ENCODE measurements around the gene SLC2A2.

The SLC2A2 gene

DNA sequence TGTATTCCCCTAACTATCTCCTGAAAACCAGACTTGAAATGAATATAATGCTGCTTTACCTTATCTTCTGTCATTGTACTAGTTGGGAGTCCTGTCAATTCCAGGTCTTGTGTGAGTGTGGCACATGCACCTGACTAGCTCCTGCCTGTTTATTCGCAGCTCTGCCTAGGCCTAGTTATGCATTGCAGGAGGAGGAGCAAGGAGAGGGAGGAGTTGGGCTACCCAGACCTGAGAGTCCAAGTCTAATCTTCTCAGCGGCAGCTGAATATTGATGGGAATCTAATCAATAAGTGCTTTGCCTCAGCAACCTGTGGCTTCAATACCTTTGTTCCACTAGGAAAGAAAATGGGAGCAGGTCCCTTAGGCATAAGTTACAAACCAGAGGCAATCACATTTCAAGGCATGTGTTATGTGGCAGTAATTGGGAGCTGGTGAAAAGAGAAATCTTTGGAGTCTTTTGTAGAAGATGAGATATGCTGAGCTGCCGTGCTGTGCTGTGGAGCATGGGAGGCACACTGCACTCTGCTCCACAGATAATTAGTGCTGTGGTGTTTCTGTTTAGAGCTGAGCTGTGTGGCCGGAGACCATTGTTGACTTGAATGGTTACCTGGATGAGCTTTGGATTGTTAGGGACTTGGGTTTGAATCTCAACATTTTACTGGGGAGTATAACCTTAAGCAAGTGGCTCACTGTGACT, at the start of gene SLC2A2:
TSS of gene SLC2A2 (minus strand) at position 124 of the 697 bp plus-strand sequence. CDS start at position 74, 50 bp downstream.
- DNase-seq, result no peak

DNA sequence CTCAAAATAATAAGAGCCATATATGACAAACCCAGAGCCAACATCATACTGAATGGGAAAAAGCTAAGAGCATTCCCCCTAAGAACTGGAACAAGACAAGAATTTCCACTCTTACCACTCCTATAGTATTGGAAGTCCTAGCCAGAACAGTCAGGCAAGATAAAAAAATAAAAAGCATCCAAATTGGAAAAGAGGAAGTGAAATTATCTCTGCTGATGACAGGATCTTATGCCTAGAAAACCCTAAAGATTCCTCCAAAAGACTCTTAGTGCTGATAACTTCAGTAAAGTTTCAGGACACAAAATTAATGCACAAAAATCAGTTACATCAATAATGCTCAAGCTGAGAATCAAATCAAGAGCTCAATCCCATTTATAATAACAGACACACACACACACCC, 45.9 kb upstream of the SLC2A2 start:
- DNase-seq, result no peak

DNA sequence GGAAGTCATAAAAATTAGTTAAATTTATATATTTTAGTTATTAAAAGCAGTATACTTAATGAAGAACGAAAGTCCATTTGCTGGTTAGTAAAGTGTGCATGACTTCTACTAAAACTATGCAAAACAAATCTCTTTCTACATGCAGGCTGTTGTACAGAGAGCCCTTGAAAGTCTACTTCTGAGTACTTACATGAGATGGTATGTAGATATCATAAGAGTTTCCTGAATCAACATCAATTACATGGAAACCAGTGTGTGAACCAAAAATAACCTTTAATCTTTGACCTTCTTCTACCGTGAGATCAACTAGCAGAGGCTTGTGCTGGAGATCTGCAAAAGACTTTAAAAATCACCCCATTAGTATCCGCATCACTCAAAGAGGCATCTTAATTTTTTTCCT, 42.1 kb upstream of the SLC2A2 start:
- DNase-seq, result no peak

DNA sequence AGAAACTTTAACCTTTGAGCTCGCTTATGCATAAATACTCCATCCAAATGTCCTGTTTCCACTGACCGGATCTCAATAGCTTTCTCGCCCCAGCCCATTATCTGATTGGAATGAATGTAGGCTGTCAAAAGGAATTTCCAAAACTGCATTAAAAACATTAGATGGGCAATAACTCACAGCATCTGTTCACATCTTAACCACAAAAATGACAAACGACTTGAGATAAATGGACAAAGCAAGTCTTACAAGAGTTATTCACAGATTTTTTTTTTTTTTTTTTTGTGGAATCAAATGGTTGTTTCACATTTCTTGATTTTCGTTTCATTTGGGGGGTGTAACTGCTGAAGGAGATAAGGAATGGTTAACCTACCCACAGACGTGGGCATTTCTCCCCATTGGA, 39.7 kb upstream of the SLC2A2 start:
- DNase-seq, result no peak

DNA sequence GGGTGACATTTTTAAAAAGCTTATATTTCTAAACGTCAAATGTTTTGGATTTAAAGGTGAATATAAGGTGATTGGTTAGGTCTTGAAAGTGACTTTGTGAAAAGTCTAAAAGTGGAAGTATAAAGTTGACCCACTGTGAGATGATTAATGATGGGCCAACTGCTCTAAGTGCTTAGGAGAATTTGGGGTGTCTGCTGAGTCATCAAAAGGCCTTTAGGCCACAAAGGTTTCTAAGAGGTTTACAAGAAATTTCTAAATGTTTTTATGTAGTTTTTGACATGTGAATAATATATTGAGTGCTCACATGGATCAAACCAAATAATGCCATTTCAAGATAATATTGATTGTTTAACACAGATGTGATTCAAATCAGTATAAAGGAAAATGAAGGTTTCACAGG, 39.2 kb upstream of the SLC2A2 start:
- no peak for DNase-seq

DNA sequence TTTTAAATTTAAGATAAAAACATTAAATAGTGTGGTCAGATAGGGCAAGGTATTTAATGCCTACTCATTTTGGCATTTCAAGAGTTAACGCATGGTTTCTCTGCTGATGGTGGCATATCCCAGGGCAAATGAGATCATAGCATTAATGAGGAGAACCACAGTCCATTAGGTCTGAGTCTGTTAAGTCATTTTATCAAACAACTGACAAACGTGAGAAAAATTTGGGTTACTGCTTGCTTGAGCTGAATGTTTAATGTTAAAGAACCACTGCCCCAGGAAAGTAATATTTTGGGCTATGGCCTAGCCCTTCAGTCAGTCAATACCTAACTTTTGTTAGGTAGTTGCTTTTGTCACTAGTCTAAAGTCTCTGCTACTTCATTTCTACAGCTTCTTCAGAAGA, 37.9 kb upstream of the SLC2A2 start:
- no peak for DNase-seq

DNA sequence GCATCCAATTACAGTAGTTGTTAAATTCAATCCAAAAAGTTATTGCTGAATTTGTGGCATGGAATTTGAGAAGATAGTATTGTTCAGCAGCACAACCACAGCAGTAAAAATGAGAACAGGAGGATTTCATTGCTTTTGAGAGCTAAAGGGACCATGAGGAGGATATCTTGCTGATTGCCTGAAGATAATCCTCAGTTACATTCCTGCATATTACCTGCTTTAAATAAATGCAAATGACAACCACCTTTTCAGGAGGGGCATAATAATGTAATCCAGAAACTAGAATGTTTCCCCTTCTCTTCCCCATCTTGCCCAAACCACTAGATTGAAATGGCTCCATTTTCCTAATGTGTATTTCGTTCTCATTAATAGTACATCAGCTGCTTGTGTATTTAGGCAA, 35.2 kb upstream of the SLC2A2 start:
- DNase-seq, result no peak

DNA sequence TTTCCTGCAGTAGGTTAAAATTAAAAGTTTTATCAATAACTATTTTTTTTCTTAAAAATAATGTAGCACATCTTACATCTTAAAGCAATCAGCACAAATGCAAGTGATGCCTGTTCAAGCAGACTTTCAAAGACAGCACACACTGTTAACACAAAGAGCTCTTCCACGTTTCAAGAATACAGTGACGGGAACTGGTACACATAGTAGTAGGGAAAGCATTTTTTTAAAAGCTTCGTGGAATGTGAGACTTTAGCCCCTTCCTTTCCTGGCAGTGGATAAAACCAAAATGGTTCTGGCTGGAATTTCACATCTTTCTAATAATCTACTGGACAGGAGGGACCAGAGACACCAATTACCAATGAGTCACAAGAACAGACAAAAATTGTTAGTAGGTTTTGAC, 33.5 kb upstream of the SLC2A2 start:
- no peak for DNase-seq

DNA sequence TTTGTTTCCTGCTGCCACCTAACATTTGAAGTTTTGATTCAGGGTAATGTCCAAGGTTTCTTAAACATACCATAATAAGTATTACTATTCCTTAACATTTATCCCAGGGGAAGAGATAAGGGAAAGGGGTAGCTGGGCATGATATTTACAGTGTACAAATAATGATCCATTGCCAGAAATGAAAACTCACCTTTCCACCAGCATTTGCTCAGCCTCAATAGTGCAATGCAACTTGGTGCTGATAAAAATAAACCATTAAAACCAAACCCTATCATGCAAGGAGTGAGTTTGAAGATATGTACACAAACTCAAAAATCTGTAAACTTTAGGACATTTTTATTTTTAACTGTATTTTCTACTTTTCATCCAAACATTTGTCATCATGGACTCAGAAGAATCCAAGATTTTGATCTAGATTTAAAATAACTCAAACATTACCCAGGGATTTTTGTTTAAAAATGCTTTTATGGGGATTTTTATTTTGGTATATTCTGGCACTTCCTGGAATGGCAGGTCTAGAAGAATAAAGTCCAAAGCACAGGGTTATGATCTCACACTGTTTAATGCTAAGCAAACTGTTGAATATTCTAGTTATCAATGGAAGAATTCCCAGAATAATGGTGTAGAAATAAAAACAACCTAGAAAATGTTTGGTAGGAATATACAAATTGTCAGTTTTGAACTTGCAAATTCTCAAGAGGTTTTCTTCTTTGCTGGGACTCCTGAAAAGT, 32.5 kb upstream of the SLC2A2 start:
- DNase-seq, result no peak

DNA sequence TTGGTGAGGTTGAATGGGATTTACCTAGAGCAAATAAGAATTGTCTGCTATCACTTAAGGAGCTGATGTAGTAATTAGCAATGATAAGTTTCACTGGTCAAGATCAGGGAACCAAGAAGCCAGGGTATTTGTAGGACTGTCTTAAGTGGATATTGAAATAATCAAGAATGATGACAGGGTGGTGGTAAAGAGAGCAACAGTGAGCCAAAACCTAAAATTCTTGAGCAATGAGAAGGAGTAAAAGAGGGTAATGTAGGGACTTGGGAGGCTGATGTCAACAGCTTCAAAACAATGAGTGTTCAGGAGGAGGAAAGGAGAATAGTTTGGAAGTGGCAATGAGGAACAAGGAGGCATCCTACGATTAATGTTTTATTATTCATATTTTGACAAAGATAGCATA, 31.5 kb upstream of the SLC2A2 start:
- DNase-seq, result no peak

DNA sequence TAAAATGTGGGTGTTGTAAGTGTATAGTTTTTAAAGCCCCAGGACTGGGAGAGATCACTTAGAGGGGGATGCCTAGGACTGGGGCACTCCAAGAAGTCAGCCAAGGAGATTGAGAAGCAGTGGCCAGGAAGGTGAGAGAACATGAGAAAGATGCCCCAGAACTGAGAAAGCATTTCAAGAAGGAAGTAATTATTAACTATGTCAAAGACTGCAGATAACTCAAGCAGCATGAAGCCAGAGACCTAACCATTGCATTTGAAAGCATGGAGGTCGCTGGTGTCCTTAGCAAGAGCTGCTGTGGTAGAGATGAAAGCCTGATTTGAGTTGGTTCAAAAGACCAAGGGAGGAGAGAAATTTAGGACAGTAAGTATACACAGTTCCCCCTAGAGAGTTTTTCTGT, 30.6 kb upstream of the SLC2A2 start:
- DNase-seq, result no peak

DNA sequence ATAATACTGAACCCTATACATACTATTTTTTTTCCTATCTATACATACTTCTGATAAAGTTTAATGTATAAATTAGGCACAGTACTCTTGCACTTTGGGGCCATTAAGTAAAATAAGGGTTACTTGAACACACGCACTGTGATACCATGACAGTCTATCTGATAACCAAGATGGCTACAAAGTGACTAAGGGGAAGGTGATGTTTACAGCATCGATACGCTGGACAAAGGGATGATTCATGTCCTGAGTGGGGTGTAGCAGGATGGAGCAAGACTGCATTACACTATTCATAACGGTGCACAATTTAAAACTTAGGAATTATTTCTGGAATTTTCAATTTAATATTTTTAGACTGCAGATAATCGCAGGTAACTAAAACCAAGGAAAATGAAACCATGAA, 30.0 kb upstream of the SLC2A2 start:
- no peak for DNase-seq

DNA sequence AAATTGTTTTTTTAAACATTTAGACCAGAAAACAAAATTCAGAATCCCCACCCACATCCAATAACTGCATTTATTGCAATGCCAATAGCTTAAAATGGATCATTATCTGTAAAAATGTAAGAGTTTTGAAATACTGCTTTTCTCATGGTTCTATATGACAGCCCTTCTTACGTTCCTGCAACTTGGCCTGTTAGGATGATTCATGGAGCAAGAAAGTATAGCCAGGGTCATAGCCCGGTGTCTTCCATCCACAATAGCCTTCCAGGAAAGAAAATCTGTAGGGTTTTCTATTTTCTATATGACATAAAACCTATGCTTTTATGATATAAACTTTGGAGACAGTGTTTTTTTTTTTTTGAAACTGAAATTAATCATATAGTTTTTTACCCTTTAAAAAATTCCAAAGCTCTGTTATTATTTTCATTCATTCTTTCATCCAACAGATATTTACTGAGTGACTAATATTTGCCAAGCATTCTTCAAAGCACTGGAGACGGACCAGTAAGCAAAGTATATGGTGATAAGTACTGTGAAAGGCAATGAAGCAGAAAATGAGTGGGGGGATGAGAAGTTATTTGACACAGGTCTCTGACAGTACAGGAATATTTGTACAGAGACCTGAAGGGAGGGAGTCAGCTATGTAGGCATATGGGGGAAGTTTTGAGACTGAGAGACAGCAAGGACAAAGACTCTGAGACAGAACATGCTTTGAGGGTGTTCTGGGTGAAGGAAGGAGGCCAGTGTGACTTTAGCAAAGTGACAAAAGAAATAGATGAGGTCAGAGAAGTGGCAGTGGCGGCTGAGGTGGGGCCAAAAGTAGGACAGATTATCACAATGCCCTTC, 29.0 kb upstream of the SLC2A2 start:
- no peak for DNase-seq

DNA sequence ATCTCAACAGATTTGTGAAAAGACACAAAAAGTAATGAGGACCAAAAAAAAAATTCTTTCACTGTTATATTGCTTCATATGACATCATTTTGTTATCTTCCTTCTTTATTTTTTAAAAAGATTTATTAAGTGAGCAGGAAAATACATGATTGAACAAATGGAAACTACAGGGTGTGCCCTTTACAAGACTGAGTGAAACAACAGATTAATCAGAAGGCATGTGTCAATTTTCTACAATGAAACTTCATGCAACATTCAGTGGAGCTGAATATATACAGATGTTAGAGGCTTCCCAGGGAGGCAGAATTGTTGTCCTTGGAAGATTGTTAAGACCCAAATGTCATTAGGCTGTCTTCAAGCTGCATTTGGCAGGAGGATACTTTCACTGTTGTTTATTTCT, 28.4 kb upstream of the SLC2A2 start:
- DNase-seq, result no peak

DNA sequence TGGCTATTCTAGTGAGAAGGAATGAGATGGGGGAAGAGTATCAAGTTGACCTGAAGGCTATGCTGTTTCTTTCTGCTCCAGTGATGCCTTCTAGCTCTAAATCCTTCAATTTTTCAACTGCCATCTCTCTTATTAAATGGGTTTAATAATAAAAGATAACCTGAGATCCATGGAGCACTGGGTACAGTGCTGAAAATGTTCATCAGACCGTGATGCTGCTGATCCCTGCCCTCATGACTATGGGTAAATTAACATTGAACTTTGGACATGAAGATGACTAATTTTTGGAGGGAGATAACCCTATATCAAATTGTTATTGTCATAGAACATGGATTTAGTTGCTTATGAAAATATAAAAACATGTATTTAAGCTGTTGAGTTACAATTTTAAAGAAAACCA, 27.7 kb upstream of the SLC2A2 start:
- no peak for DNase-seq

DNA sequence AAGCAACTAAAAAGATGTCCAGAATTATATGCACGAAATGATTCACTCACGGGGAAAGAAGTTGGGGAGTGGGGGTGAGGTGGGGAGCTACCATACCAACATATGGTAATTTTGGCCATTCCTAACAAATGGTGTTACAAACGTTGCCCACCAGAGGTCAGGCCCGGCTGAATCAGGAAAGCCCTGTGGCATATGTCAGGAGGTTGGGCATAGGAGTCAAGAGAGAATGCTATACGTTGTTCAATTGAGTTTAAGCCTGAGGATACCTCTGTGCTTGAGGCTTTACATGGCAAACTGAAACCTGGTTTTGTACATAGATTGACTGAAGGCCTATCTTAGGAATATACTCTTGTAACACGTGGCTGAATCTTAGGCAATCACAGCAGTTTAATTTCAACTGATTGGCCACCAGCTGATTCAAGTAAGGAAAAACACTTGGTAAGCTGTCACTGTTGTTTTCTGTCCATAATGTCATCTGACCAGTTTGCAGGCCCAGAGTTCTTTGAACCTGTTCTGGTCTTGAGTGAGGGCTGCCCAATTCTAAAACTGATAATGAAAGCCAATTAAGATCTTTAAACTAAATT, 23.4 kb upstream of the SLC2A2 start:
- DNase-seq, result peak; percentile 62

DNA sequence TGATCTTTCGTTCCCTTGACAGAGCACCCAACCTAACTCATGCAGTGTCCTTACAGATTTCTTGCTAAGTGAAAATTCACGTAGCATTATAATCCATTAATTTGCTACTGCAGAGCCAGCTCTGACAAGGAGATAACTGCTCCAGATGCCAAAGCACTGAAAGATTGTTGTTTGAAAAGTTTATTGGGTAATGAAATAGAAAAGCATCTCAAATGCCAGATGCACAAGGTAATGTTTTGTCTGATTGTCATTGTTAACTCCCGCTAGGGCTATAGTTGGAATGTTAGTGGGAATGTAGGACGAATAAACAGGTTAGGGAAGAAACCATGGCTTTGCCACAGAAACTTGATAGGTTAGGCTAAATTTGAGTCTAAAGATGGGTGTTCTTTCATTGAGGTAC, 20.2 kb upstream of the SLC2A2 start:
- no peak for DNase-seq

DNA sequence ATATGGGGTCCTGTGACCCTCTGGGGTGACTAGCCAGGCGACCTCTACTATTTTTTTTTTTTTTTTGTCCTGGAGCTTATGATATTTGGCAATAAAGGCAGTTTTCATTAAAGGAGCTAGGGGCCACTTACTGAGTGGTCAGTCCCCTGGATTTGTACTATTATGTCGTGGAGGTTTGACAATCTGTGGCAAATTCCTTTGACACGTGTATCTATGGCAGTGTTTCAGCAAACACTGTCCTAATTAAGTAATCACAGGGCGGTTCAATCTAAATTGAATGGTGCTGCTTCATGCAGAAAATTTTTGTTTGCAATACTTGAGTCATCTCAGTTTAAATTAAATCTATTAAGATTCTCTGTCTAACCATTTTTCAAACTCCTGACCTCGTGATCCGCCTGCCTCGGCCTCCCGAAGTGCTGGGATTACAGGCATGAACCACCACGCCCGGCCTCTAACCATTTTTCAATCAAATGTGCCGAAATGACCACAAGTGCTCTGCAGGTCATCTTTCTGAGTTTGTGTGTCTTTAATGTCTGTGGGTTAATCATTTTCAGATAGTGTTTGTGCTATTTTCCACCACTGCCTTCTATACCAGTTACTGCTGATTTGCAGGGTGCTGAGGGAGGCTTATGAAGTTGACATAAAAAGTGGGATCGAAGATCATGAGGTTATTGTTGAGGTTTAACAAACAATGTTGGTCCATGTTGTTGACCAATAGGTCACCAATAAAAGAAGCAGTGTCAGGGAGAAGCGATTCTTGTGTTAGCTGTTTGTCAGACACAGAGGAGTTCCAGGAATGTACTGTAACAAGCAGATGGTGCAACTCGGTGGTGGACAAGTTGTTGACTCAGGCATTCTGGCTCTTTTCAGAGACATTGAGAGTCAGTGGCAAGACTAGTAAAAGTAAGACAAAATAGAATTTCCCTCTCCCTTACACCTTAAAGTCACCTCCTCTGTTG, 18.6 kb upstream of the SLC2A2 start:
- no peak for DNase-seq

DNA sequence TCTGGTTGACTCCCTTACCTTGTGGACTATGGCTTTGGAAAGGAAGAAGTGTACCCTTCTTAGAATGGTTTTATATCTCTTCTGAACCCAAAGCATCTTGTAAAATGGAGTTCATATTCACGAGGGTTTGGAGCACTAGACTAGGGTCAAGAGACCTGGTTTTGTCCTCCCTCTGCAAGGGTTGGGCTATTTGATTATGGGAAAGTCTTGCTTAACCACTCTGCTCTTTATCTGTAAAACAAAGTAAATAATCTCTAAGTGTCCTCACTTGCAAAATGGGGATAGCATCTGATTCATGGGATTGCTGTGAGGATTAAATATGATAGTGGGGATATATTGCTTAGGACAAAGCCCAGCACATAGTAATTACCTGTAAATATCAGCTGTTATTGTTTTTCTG, 17.9 kb upstream of the SLC2A2 start:
- DNase-seq, result no peak

DNA sequence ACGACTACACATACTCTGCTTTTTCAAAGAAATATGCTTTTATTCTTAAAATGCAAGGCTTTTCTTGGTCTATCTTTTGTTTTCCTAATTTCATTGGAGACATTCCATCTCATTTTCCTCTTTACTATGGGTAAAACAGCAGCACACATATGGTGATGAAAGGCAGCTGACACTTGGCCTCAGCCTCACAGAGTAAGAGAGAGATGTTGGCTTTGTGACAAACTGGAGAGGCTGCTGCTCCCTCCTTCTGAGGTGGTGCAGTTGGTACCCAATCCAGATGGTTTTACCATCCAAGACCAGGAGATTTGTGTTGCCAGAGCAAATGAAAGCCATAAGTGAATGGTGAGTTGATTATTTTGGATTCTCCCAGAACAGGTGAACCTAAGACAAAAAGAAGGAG, 13.2 kb upstream of the SLC2A2 start:
- DNase-seq, result no peak

DNA sequence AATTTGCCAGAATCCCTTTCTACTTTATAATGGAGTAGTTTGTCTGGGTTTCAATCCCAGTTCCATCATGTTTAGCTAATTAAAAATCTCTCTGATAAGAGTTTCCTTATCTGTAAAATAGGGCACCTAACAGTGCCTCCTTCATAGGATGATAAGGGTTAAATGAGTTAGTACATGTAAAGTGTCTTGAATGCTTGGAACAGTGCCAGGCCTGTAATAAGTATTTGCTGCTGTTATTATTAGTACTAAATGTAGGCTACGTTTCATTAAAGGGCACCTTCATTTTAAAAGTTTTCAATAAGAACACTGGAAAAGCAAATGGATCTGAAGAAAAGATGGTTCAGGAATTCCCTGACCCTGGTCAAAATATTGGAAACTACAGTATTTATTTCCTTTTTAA, 11.8 kb upstream of the SLC2A2 start:
- DNase-seq, result no peak

DNA sequence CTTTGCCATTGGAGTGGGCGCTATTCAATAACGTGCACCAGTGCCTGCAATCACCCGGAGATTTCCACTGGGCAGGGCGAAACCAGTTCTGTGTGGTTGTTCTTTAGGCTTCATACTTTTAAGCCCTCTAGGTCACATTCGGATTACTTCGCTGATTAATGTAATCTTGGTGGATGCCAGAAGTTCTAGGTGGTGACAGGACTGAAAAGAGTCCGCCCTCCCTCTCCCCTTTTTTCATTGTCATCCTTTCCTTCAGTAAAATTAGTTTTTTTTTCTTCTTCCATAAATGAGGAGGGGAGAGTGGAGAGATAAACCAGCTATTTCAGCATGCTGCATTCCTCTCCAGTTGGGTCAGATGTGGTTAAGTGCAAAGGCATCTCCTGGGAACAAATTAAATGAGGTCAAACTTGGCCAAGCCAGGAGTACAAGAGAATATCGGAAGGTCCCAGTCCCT, 2.3 kb upstream of the SLC2A2 start:
- no peak for DNase-seq
